ENCODE data around the gene PRR18. TPM values are rescaled to one million over a fixed set of nuclear protein-coding genes. Genes with fewer than 3 reads are reported as not detected.

Gene PRR18
- total and polyA plus RNA-seq, 2 of the 13 experiments (the other 11 are each of a cell fraction or from before 2014, with no cell fraction given), result 0.04 TPM

- intact Hi-C loops (cut with micrococcal nuclease; ENCODE audit: unreplicated experiment) (no loop called here), in situ Hi-C loops (cut with HindIII; ENCODE audit: extremely low pct_ligation_motif_present, low pct_unique_long_range_greater_than_20kb) (no loop called here)
- peaks cover 11 to 41% of the 10 kb centered on the region in 2 experiments; a peak in 4 of 5 replicates for H3K27me3 ChIP-seq (ENCODE audit: control insufficient read depth in 1 of 2, insufficient read depth in 2 of 2, low read length in 2 of 2)
- TF ChIP-seq ATF4 (CRISPR knock-in tag; IDR thresholded peaks at IDR 0.05) (peak in 1 of 2 experiments; percentile 48; a peak in 1 of 4 replicates), CREBL2 (CRISPR knock-in tag; IDR thresholded peaks at IDR 0.05; ENCODE audit: borderline replicate concordance) (no peak)
- no peak overlapping the region for H3K9ac ChIP-seq (ENCODE audit: insufficient read depth, low read depth, low read length)
- H3K4me3 ChIP-seq (replicated peaks in 1 of 3; ENCODE audit: insufficient read depth in 1 of 3, low read depth in 2 of 3, low read length in 3 of 3), result no peak overlapping the region
- H3K9me3 ChIP-seq (ENCODE audit: low read length), result no peaks in the 10 kb centered on the region
- CTCF ChIA-PET (ENCODE audit: low intra/inter-chr PET ratio, low total read pairs), result no interaction called here
- 68% methylated on average over 12 of the region's 12 CpGs for WGBS (ENCODE audit: low lambda C conversion rate)
- H2AFZ ChIP-seq (ENCODE audit: low read length), result no peak overlapping the region
- H3K79me2 ChIP-seq (ENCODE audit: insufficient read depth, low read length), result no peaks in the 10 kb centered on the region
- ATAC-seq, result no peak
- POLR2A ChIA-PET, result interaction anchor here (0.9 to 1.4 kb wide), 2 partner anchors 20 to 71 kb away, joined by 4 read pairs; no protein-coding TSS in a partner anchor
- H3K4me1 ChIP-seq (ENCODE audit: insufficient read depth, low read length), result peaks cover 30% of the 10 kb centered on the region
- H3K4me2 ChIP-seq (ENCODE audit: low read depth, low read length), result 0 out of 2 replicates have a peak overlapping the region, but pooled peaks have one; percentile 13
- H4K20me1 ChIP-seq (ENCODE audit: insufficient read depth, low read length), result no peaks in the 10 kb centered on the region
- no peaks in the 10 kb centered on the region for H3K36me3 ChIP-seq (replicated peaks in 1 of 2; ENCODE audit: control insufficient read depth in 1 of 2, insufficient read depth in 2 of 2, low read length in 2 of 2)
- FAIRE-seq, result no peak
- no peak for DNase-seq (ENCODE audit: low spot score)
- BruUV-seq (replicated peaks), result no TSS peak
- no peak overlapping the region for H3K27ac ChIP-seq (ENCODE audit: extremely low read length, insufficient read depth, low read length)
These were observed 2.4 kb upstream of the PRR18 start for GRCh38 chr6:166310634-166311033.

GRCh38 chr6:166309977-166310376 lies 1.8 kb upstream of the PRR18 start:
- Histone ChIP-seq H3K27ac (ENCODE audit: extremely low read length, insufficient read depth, low read length) (no peak overlapping the region), H3K36me3 (replicated peaks in 1 of 2; ENCODE audit: control insufficient read depth in 1 of 2, insufficient read depth in 2 of 2, low read length in 2 of 2) (no peaks in the 10 kb centered on the region), H3K27me3 (ENCODE audit: control insufficient read depth in 1 of 2, insufficient read depth in 2 of 2, low read length in 2 of 2) (peaks cover 13 to 47% of the 10 kb centered on the region in 2 experiments; a peak in 4 of 5 replicates), H3K4me2 (ENCODE audit: low read depth, low read length) (no peak overlapping the region), H2AFZ (ENCODE audit: low read length) (no peak overlapping the region), H4K20me1 (ENCODE audit: insufficient read depth, low read length) (no peaks in the 10 kb centered on the region), H3K4me1 (ENCODE audit: insufficient read depth, low read length) (peaks cover 29% of the 10 kb centered on the region), H3K9ac (ENCODE audit: insufficient read depth, low read depth, low read length) (no peak overlapping the region), H3K79me2 (ENCODE audit: insufficient read depth, low read length) (no peaks in the 10 kb centered on the region), H3K9me3 (ENCODE audit: low read length) (no peaks in the 10 kb centered on the region), H3K4me3 (replicated peaks in 1 of 3; ENCODE audit: insufficient read depth in 1 of 3, low read depth in 2 of 3, low read length in 3 of 3) (no peak overlapping the region)
- in situ Hi-C loops (cut with HindIII; ENCODE audit: extremely low pct_ligation_motif_present, low pct_unique_long_range_greater_than_20kb) (no loop called here), intact Hi-C loops (cut with micrococcal nuclease; ENCODE audit: unreplicated experiment) (no loop called here)
- WGBS (ENCODE audit: low lambda C conversion rate), result 55% methylated on average over 9 of the region's 9 CpGs
- FAIRE-seq, result no peak
- BruUV-seq (replicated peaks), result no TSS peak
- ATAC-seq, result no peak
- ChIA-PET POLR2A (interaction anchor here (0.5 to 0.9 kb wide), 2 partner anchors 21 to 85 kb away, joined by 4 read pairs; no protein-coding TSS in a partner anchor), CTCF (ENCODE audit: low intra/inter-chr PET ratio, low total read pairs) (no interaction called here)
- DNase-seq (ENCODE audit: low spot score), result no peak
- TF ChIP-seq TAF15 (IDR thresholded peaks at IDR 0.05; ENCODE audit: low read depth, low read length, poor library complexity, severe bottlenecking), result no peak
- TF ChIP-seq ETV6 (CRISPR knock-in tag; conservative IDR thresholded peaks at IDR 0.05), result no peak
- TF ChIP-seq ZNF331 (CRISPR knock-in tag; IDR thresholded peaks at IDR 0.05), result no peak
- TF ChIP-seq HMG20A (CRISPR knock-in tag; IDR thresholded peaks at IDR 0.05; ENCODE audit: borderline replicate concordance), result no peak
- TF ChIP-seq CBFB (CRISPR knock-in tag; IDR thresholded peaks at IDR 0.05), result no peak
- TF ChIP-seq ZFP82 (CRISPR knock-in tag; IDR thresholded peaks at IDR 0.05; ENCODE audit: borderline replicate concordance), result no peak
- TF ChIP-seq ZBTB34 (CRISPR knock-in tag; IDR thresholded peaks at IDR 0.05), result no peak
- no peak for TF ChIP-seq ZNF589 (CRISPR knock-in tag; conservative IDR thresholded peaks at IDR 0.05)
- no peak for TF ChIP-seq GABPA (IDR thresholded peaks at IDR 0.05; ENCODE audit: low read depth, low read length)
- no peak for TF ChIP-seq GABPA (CRISPR knock-in tag; IDR thresholded peaks at IDR 0.05; ENCODE audit: low read depth)
- no peak for TF ChIP-seq LBX2 (CRISPR knock-in tag; IDR thresholded peaks at IDR 0.05; ENCODE audit: borderline replicate concordance)
- TF ChIP-seq TSC22D2 (CRISPR knock-in tag; IDR thresholded peaks at IDR 0.05; ENCODE audit: borderline replicate concordance), result no peak
- no peak for TF ChIP-seq CREM (IDR thresholded peaks at IDR 0.05)
- TF ChIP-seq CREM (CRISPR knock-in tag; IDR thresholded peaks at IDR 0.05), result no peak
- TF ChIP-seq RFX1 (IDR thresholded peaks at IDR 0.05), result no peak

Measured in HepG2 (cell line).